HUES48 (cell line): ENCODE measurements around the gene STXBP4.
"Not testable (repeated sequence)": the region's sequence is repeated elsewhere in the genome, so short reads cannot be mapped to it uniquely, and the experiment has no call there.

Source experiments
- H3K27ac ChIP-seq: one replicate; pipeline ENCODE4 v1.7.0; 2013; ENCODE audit warnings: low read depth, low read length, inconsistent platforms
- H3K27me3 ChIP-seq: 2 replicates; pipeline ENCODE4 v1.6.1; 2013; ENCODE audit warnings: mild to moderate bottlenecking, low read length; ENCODE audit not compliant: control insufficient read depth, insufficient read depth
- H3K36me3 ChIP-seq: 2 replicates; pipeline ENCODE4 v1.6.1; 2013; ENCODE audit warnings: low read length; ENCODE audit not compliant: control insufficient read depth, insufficient read depth
- H3K4me1 ChIP-seq: 2 replicates; pipeline ENCODE4 v1.6.1; 2013; ENCODE audit warnings: mild to moderate bottlenecking, low read length; ENCODE audit not compliant: control insufficient read depth, insufficient read depth
- H3K4me3 ChIP-seq: 2 replicates; pipeline ENCODE4 v1.5.1; 2013; ENCODE audit warnings: mild to moderate bottlenecking, low read depth, low read length
- H3K9ac ChIP-seq: 2 replicates; pipeline ENCODE4 v1.6.1; 2013; ENCODE audit warnings: mild to moderate bottlenecking, low read depth, low read length, moderate library complexity
- H3K9me3 ChIP-seq: 2 replicates; pipeline ENCODE4 v1.6.1; 2013; ENCODE audit warnings: low read length; ENCODE audit not compliant: control insufficient read depth, insufficient read depth

The STXBP4 gene

GRCh38 chr17:55072898-55073297, 104.3 kb downstream of the STXBP4 start:
- Histone ChIP-seq H3K4me3 (no peak overlapping the region), H3K27me3 (no peaks in the 10 kb centered on the region), H3K27ac (no peak overlapping the region), H3K9ac (no peak overlapping the region), H3K4me1 (peaks cover 7% of the 10 kb centered on the region), H3K9me3 (no peaks in the 10 kb centered on the region), H3K36me3 (no peaks in the 10 kb centered on the region)

DNA sequence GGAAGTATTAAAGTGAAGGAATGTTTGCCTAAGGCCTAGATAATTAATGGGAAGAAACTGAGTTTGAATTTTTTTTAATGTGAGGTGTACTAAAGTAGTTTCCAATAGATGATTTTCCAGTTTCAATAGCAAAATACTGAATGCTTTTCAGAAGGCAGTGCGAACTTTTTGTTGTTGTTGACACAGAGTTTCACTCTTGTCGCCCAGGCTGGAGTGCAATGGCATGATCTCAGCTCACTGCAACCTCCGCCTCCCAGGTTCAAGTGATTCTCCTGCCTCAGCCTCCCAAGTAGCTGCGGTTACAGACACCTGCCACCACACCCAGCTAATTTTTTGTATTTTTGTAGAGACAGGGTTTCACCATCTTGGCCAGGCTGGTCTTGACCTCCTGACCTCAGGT, 104.9 kb downstream of the STXBP4 start:
- not testable (repeated sequence) for H3K27ac ChIP-seq, H3K9me3 ChIP-seq, H3K4me3 ChIP-seq, H3K36me3 ChIP-seq, H3K9ac ChIP-seq, H3K4me1 ChIP-seq, H3K27me3 ChIP-seq

GRCh38 chr17:55081559-55081958, 113.0 kb downstream of the STXBP4 start:
- H3K27ac ChIP-seq: no peak overlapping the region
- no peaks in the 10 kb centered on the region for H3K4me1 ChIP-seq
- H3K36me3 ChIP-seq: 0 out of 2 replicates have a peak, but pooled peaks cover 5% of the 10 kb centered on the region
- no peak overlapping the region for H3K9ac ChIP-seq
- no peaks in the 10 kb centered on the region for H3K9me3 ChIP-seq
- no peak overlapping the region for H3K4me3 ChIP-seq
- no peaks in the 10 kb centered on the region for H3K27me3 ChIP-seq

DNA sequence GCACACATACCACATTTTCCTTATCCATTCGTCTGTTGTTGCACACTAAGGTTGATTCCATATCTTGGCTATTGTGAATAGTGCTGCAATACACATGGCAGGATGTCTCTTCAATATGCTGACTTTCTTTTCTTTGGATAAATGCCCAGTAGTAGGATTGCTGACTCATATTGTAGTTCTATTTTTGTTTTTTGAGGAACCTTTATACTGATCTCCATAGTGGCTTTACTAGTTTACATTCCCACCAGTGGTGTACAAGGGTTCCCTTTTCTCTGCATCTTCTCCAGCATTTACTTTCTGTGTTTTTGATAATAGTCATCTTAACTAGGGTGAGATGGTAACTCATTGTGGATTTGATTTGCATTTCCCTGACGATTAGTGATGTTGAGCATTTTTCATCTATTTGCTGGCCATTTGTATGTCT, 118.1 kb downstream of the STXBP4 start:
- Histone ChIP-seq H3K4me3 (no peak overlapping the region), H3K36me3 (no peaks in the 10 kb centered on the region), H3K27ac (no peak overlapping the region), H3K4me1 (peaks cover 7% of the 10 kb centered on the region; the same call in 1 of the 2 replicates), H3K9me3 (no peaks in the 10 kb centered on the region), H3K27me3 (no peaks in the 10 kb centered on the region), H3K9ac (no peak overlapping the region)

DNA sequence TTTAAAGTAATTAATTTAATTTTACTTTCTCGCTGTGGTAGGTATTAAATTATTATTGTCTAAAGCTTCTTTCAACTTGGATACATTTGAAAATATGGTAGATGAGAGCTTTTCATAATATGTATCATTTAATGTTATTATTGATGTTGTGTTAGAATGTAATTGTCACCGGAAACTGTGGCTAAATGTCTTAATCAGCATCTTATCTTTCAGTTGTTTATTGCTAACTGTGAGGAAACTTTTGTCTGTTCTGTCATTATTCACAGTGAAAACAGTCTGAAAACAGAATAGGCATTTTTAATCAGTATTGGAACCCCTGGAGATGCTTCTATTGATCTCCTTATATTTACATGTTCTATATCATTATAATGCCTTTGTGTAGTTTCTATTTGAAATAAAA, 120.7 kb downstream of the STXBP4 start:
- H3K27me3 ChIP-seq: no peaks in the 10 kb centered on the region
- no peak overlapping the region for H3K4me3 ChIP-seq
- no peaks in the 10 kb centered on the region for H3K9me3 ChIP-seq
- H3K36me3 ChIP-seq: no peaks in the 10 kb centered on the region
- peaks cover 7% of the 10 kb centered on the region; the same call in 1 of the 2 replicates for H3K4me1 ChIP-seq
- H3K27ac ChIP-seq: no peak overlapping the region
- H3K9ac ChIP-seq: no peak overlapping the region

DNA sequence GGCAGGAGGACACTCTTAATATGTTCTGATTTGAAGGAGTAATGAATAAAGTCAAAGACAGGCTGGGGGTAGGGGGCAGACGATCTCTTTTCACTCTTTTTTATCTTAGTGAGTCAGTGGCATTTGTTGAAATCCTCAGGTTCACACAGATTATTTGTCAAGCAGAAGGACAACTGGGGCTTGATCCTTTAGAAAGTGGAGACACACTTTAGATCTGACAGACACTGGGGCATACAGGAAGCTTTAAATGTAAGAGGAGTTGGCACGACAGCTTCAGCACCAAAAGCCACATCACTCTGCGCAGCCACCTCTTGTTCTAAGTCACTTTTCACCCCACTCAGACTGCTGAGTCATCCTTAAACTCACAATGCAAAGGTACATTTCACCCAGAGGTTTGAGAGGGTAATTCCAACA, 121.5 kb downstream of the STXBP4 start:
- H3K27me3 ChIP-seq: no peaks in the 10 kb centered on the region
- no peak overlapping the region for H3K4me3 ChIP-seq
- no peaks in the 10 kb centered on the region for H3K36me3 ChIP-seq
- peak overlapping the region; percentile 18; the same call in 1 of the 2 replicates for H3K9ac ChIP-seq
- no peak overlapping the region for H3K27ac ChIP-seq
- H3K4me1 ChIP-seq: peaks cover 7% of the 10 kb centered on the region; the same call in 1 of the 2 replicates
- no peaks in the 10 kb centered on the region for H3K9me3 ChIP-seq

GRCh38 chr17:55093353-55093752, 124.8 kb downstream of the STXBP4 start:
- Histone ChIP-seq H3K9me3 (no peaks in the 10 kb centered on the region), H3K9ac (no peak overlapping the region), H3K36me3 (no peaks in the 10 kb centered on the region), H3K27ac (no peak overlapping the region), H3K4me1 (peaks cover 7% of the 10 kb centered on the region; the same call in 1 of the 2 replicates), H3K27me3 (no peaks in the 10 kb centered on the region), H3K4me3 (no peak overlapping the region)

DNA sequence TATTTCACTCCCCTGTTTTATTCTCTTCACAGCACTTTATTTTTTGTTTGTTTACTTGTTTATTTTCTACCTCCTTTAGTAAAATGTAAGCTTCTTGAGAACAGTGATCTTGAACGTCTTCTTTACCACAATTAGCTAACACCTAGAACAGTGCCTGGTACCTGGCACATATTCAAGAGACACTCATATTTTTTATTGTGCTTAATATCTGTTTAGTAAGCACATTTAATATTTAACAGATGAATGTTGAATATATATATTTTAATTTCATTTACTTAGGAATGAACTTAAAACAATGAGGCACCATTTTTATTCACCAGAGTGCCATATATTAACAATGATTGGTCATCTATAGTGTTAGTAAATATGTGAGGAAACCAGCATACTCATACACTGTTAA, 130.2 kb downstream of the STXBP4 start:
- Histone ChIP-seq H3K9me3 (no peaks in the 10 kb centered on the region), H3K4me1 (no peaks in the 10 kb centered on the region), H3K27ac (no peak overlapping the region), H3K27me3 (no peaks in the 10 kb centered on the region), H3K9ac (no peak overlapping the region), H3K36me3 (no peaks in the 10 kb centered on the region), H3K4me3 (no peak overlapping the region)

DNA sequence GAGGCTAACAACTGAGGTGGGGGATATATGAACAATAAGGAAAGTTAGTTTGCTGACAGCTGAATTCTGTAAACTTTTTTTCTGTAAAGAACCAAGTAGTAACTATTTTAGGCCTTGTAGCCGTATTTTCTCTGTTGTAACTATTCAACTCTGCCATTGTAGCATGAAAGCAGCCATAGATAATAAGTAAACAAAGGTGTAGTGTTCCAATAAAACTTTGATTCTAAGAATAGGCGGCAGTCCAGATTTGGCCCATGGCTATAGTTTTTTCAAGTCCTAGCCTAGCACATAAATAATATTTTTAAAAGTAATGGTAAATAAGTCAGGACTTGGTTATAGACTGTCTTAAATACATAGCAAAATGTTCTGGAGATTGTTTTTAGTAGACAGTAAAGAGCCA, 142.0 kb downstream of the STXBP4 start:
- Histone ChIP-seq H3K9me3 (no peaks in the 10 kb centered on the region), H3K9ac (no peak overlapping the region), H3K4me1 (no peaks in the 10 kb centered on the region), H3K27me3 (no peaks in the 10 kb centered on the region), H3K27ac (no peak overlapping the region), H3K4me3 (no peak overlapping the region), H3K36me3 (no peaks in the 10 kb centered on the region)

DNA sequence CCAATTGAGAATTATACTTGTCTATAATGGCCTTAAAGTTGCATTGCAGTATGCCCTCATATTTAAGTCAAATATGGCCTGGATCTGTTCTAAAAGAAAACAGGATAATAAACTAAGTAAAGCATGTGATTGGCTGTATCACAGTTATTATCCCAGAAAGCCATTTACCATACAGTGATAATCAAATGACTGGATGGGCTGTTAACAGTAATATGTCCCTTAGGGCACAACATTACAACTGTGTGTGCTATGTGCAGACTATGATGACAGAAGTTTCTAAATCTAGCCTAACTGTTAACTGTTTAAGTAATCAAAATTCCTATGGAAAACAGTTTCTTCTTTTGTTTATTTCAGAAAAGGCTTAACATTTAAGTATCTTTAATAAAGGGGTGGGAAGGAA, 145.7 kb downstream of the STXBP4 start:
- no peak overlapping the region for H3K27ac ChIP-seq
- no peak overlapping the region for H3K4me3 ChIP-seq
- no peaks in the 10 kb centered on the region for H3K27me3 ChIP-seq
- H3K9ac ChIP-seq: no peak overlapping the region
- no peaks in the 10 kb centered on the region for H3K4me1 ChIP-seq
- H3K9me3 ChIP-seq: no peaks in the 10 kb centered on the region
- no peaks in the 10 kb centered on the region for H3K36me3 ChIP-seq

DNA sequence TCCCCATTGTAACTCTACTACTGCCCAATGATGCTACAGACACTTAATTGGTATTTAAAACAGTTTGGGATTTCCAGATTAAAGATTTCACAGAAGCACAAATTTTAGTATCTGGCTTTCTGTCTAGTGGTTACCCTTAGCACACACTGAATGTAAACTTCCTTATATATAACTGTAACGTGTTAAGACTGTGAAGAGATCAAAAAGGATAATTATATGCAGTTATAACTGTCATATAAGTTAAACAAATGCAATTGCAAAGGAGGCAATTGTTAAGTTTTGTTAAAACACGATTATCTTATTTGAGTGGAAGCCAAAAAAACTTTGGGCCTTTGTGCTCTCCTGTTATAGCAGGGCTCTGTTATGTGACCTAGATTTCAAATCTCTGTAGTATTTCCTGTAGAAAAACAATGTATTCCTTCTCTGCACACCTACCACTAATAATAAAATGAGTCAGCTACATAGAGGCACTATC, 147.9 kb downstream of the STXBP4 start:
- Histone ChIP-seq H3K4me1 (no peaks in the 10 kb centered on the region), H3K27me3 (no peaks in the 10 kb centered on the region), H3K9me3 (no peaks in the 10 kb centered on the region), H3K4me3 (no peak overlapping the region), H3K9ac (no peak overlapping the region), H3K36me3 (no peaks in the 10 kb centered on the region), H3K27ac (no peak overlapping the region)

DNA sequence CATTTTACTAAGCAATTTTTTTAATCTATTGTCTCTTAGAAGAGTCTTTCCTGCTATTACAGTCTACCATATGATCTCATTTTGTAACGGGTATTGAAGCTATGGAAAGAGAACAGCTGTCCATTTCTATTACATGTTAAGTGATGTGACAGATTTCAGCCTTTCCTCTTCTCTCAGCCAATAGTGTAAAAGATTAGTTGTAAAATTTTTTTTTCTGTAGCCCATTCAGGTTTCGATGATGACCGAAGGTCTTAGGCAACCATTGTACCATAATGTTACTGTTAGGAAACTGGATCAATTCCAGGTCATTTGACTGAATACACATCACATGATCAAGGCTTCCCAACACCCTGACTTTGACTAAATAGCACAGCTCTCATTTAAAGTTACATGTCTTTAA, 148.6 kb downstream of the STXBP4 start:
- Histone ChIP-seq H3K27me3 (no peaks in the 10 kb centered on the region), H3K27ac (no peak overlapping the region), H3K9ac (no peak overlapping the region), H3K36me3 (no peaks in the 10 kb centered on the region), H3K4me3 (no peak overlapping the region), H3K4me1 (no peaks in the 10 kb centered on the region), H3K9me3 (no peaks in the 10 kb centered on the region)
